Karpas-422 (cell line): ENCODE data around the gene TOMM20. TPM values are rescaled to one million over a fixed set of nuclear protein-coding genes. Genes with fewer than 3 reads are reported as not detected.

Source experiments
- DNase-seq: peaks from one replicate; pipeline ENCODE4 v3.0.0-alpha.2; 2015
- H2AFZ ChIP-seq: fragments of 200-600 bp; sonication (generic); 2 replicates; pipeline ENCODE4 v1.6.1; 2014; ENCODE audit warnings: antibody characterized with exemption, low read length, mixed read lengths
- H3K27ac ChIP-seq: fragments of 200-600 bp; sonication (generic); 2 replicates; pipeline ENCODE4 v1.5.1; 2014; ENCODE audit warnings: mild to moderate bottlenecking, low read length, moderate library complexity
- H3K27me3 ChIP-seq: fragments of 200-600 bp; sonication (generic); 2 replicates; pipeline ENCODE4 v1.6.1; 2014; ENCODE audit warnings: low read length, mixed read lengths
- H3K36me3 ChIP-seq: fragments of 200-600 bp; sonication (generic); 2 replicates; pipeline ENCODE4 v1.6.1; 2014; ENCODE audit warnings: low read length, mixed read lengths; ENCODE audit not compliant: insufficient read depth
- H3K4me1 ChIP-seq: fragments of 200-600 bp; sonication (generic); 2 replicates; pipeline ENCODE4 v1.6.1; 2014; ENCODE audit warnings: mild to moderate bottlenecking, low read length, mixed read lengths
- H3K4me2 ChIP-seq: fragments of 200-600 bp; sonication (generic); 2 replicates; pipeline ENCODE4 v1.6.1; 2014; ENCODE audit warnings: low read length, low read depth, mild to moderate bottlenecking; ENCODE audit not compliant: poor library complexity, severe bottlenecking
- H3K4me3 ChIP-seq: fragments of 200-600 bp; sonication (generic); 2 replicates; pipeline ENCODE4 v1.5.1; 2014; ENCODE audit warnings: mild to moderate bottlenecking, antibody characterized with exemption, low read length, mixed read lengths
- H3K79me2 ChIP-seq: fragments of 200-600 bp; sonication (generic); 2 replicates; pipeline ENCODE4 v1.6.1; 2014; ENCODE audit warnings: mild to moderate bottlenecking, low read length, mixed read lengths
- H3K9ac ChIP-seq: fragments of 200-600 bp; sonication (generic); 2 replicates; pipeline ENCODE4 v1.6.0; 2014; ENCODE audit warnings: low read length
- H3K9me2 ChIP-seq: fragments of 200-600 bp; sonication (generic), shearing (Covaris generic); replicated peaks from 2 replicates; pipeline ENCODE4 v1.6.0; 2014; ENCODE audit warnings: mild to moderate bottlenecking, low read length, moderate library complexity; ENCODE audit not compliant: insufficient read depth
- H3K9me3 ChIP-seq: fragments of 300-700, 200-600 bp; sonication (generic); 2 replicates; pipeline ENCODE4 v1.6.1; 2014; ENCODE audit warnings: low read length, mixed read lengths
- H4K20me1 ChIP-seq: fragments of 200-600 bp; sonication (generic); 2 replicates; pipeline ENCODE4 v1.6.1; 2014; ENCODE audit warnings: mild to moderate bottlenecking, antibody characterized with exemption, low read length, low read depth; ENCODE audit not compliant: insufficient read depth
- total RNA-seq: library from RNA; depleted of rRNA; stranded (reverse); fragments of >200 nt; shearing (Covaris generic); gene quantifications from 2 replicates; pipeline ENCODE4 v1.2.3, GENCODE V29; 2014; ENCODE audit warnings: low replicate concordance

TOMM20 gene
- total RNA-seq, 1 experiment from 2014 or later: 113 TPM

- Histone ChIP-seq H3K4me3 (no peak overlapping the region), H4K20me1 (peaks cover 20% of the 10 kb centered on the region), H3K4me1 (peaks cover 25% of the 10 kb centered on the region), H3K27ac (no peak overlapping the region), H3K4me2 (no peak overlapping the region), H2AFZ (no peak overlapping the region), H3K9me2 (no peaks in the 10 kb centered on the region), H3K36me3 (peaks cover 32% of the 10 kb centered on the region), H3K79me2 (peaks cover 28% of the 10 kb centered on the region), H3K27me3 (no peaks in the 10 kb centered on the region), H3K9ac (no peak overlapping the region), H3K9me3 (no peaks in the 10 kb centered on the region)
- no peak for DNase-seq
Observed at GRCh38 chr1:235130766-235131270, 2.2 kb upstream of the TOMM20 start.

- H2AFZ ChIP-seq: no peak overlapping the region
- no peaks in the 10 kb centered on the region for H3K9me3 ChIP-seq
- peak overlapping the region; percentile 93 for H3K4me2 ChIP-seq
- no peak for DNase-seq
- H3K9me2 ChIP-seq: no peaks in the 10 kb centered on the region
- peaks cover 22% of the 10 kb centered on the region for H4K20me1 ChIP-seq
- peaks cover 26% of the 10 kb centered on the region for H3K36me3 ChIP-seq
- H3K79me2 ChIP-seq: peaks cover 37% of the 10 kb centered on the region
- H3K27me3 ChIP-seq: no peaks in the 10 kb centered on the region
- no peak overlapping the region for H3K4me3 ChIP-seq
- H3K9ac ChIP-seq: no peak overlapping the region
- H3K4me1 ChIP-seq: peaks cover 29% of the 10 kb centered on the region
- no peak overlapping the region for H3K27ac ChIP-seq
Observed at GRCh38 chr1:235129774-235130570, 1.3 kb upstream of the TOMM20 start.

- no peak overlapping the region for H2AFZ ChIP-seq
- peaks cover 36% of the 10 kb centered on the region for H3K36me3 ChIP-seq
- peaks cover 41% of the 10 kb centered on the region for H4K20me1 ChIP-seq
- peak overlapping the region; percentile 95 for H3K4me3 ChIP-seq
- H3K9me3 ChIP-seq: no peaks in the 10 kb centered on the region
- no peaks in the 10 kb centered on the region for H3K27me3 ChIP-seq
- peaks cover 58% of the 10 kb centered on the region for H3K79me2 ChIP-seq
- peaks cover 43% of the 10 kb centered on the region for H3K4me1 ChIP-seq
- H3K9me2 ChIP-seq: no peaks in the 10 kb centered on the region
- peak overlapping the region; percentile 93 for H3K4me2 ChIP-seq
- DNase-seq: peak; percentile 53
- H3K27ac ChIP-seq: peak overlapping the region; percentile 73
- peak overlapping the region; percentile 97 for H3K9ac ChIP-seq
Observed at GRCh38 chr1:235127732-235128455, 743 bp downstream of the TOMM20 start.

GRCh38 chr1:235127203-235127602 lies 1.4 kb downstream of the TOMM20 start:
- Histone ChIP-seq H3K4me1 (peaks cover 43% of the 10 kb centered on the region), H3K9me3 (no peaks in the 10 kb centered on the region), H4K20me1 (peaks cover 48% of the 10 kb centered on the region), H3K27me3 (no peaks in the 10 kb centered on the region), H3K79me2 (peaks cover 65% of the 10 kb centered on the region), H3K4me3 (peak overlapping the region; percentile 95), H3K9ac (peak overlapping the region; percentile 97), H2AFZ (no peak overlapping the region), H3K27ac (peak overlapping the region; percentile 73), H3K9me2 (no peaks in the 10 kb centered on the region), H3K36me3 (peaks cover 36% of the 10 kb centered on the region), H3K4me2 (peak overlapping the region; percentile 93)
- DNase-seq: no peak

- Histone ChIP-seq H3K9me2 (no peaks in the 10 kb centered on the region), H3K9ac (no peak overlapping the region), H3K9me3 (no peaks in the 10 kb centered on the region), H3K79me2 (peaks cover 90% of the 10 kb centered on the region), H2AFZ (no peak overlapping the region), H3K4me1 (peaks cover 41% of the 10 kb centered on the region), H3K27me3 (no peaks in the 10 kb centered on the region), H3K36me3 (peaks cover 48% of the 10 kb centered on the region), H3K4me2 (no peak overlapping the region), H4K20me1 (peaks cover 69% of the 10 kb centered on the region), H3K27ac (no peak overlapping the region), H3K4me3 (no peak overlapping the region)
- DNase-seq: no peak
Observed at GRCh38 chr1:235124665-235125064, 4.0 kb downstream of the TOMM20 start.

- H3K27ac ChIP-seq: no peak overlapping the region
- H3K9me3 ChIP-seq: no peaks in the 10 kb centered on the region
- peaks cover 36% of the 10 kb centered on the region for H3K4me1 ChIP-seq
- no peaks in the 10 kb centered on the region for H3K27me3 ChIP-seq
- peaks cover 53% of the 10 kb centered on the region for H3K36me3 ChIP-seq
- H2AFZ ChIP-seq: no peak overlapping the region
- no peak overlapping the region for H3K9ac ChIP-seq
- H3K4me2 ChIP-seq: no peak overlapping the region
- H3K4me3 ChIP-seq: no peak overlapping the region
- H3K9me2 ChIP-seq: no peaks in the 10 kb centered on the region
- H3K79me2 ChIP-seq: peaks cover 95% of the 10 kb centered on the region
- H4K20me1 ChIP-seq: peaks cover 72% of the 10 kb centered on the region
- no peak for DNase-seq
Observed at GRCh38 chr1:235124111-235124510, 4.5 kb downstream of the TOMM20 start.

GRCh38 chr1:235122348-235122747 lies 6.3 kb downstream of the TOMM20 start:
- Histone ChIP-seq H2AFZ (no peak overlapping the region), H3K9ac (no peak overlapping the region), H3K4me2 (no peak overlapping the region), H3K9me2 (no peaks in the 10 kb centered on the region), H3K4me1 (peaks cover 31% of the 10 kb centered on the region), H3K4me3 (no peak overlapping the region), H3K27me3 (no peaks in the 10 kb centered on the region), H3K9me3 (no peaks in the 10 kb centered on the region), H4K20me1 (peaks cover 83% of the 10 kb centered on the region), H3K79me2 (peaks cover 100% of the 10 kb centered on the region), H3K36me3 (peaks cover 69% of the 10 kb centered on the region), H3K27ac (no peak overlapping the region)
- no peak for DNase-seq

- DNase-seq: no peak
- Histone ChIP-seq H3K9me3 (no peaks in the 10 kb centered on the region), H3K9me2 (no peaks in the 10 kb centered on the region), H3K27me3 (no peaks in the 10 kb centered on the region), H3K27ac (no peak overlapping the region), H3K36me3 (peaks cover 77% of the 10 kb centered on the region), H3K4me3 (no peak overlapping the region), H4K20me1 (peaks cover 46% of the 10 kb centered on the region), H3K9ac (no peak overlapping the region), H3K4me2 (no peak overlapping the region), H3K79me2 (peaks cover 61% of the 10 kb centered on the region), H3K4me1 (no peaks in the 10 kb centered on the region), H2AFZ (no peak overlapping the region)
Observed at GRCh38 chr1:235113183-235113917, 15.3 kb downstream of the TOMM20 start.
